ENCODE results near the gene IPP.

DNA sequence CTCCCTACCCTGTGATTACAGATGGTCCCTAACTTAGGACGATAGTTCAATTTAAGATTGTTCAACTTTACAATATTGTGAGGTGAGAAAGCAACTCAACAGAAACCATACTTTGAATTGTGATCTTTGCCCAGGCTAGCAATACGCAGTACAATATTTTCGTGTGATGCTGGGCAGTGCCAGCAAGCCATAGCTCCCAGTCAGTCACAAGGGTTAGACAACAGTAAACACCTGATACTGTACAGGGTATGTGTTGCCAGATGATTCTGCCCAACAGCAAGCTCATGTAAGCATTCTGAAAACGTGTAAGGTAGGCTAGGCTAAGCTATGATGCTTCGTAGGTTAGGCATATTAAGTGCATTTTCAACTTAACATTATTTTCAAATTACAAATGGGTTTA lies 76.0 kb downstream of the IPP start:
- TF ChIP-seq, protein P1, sequence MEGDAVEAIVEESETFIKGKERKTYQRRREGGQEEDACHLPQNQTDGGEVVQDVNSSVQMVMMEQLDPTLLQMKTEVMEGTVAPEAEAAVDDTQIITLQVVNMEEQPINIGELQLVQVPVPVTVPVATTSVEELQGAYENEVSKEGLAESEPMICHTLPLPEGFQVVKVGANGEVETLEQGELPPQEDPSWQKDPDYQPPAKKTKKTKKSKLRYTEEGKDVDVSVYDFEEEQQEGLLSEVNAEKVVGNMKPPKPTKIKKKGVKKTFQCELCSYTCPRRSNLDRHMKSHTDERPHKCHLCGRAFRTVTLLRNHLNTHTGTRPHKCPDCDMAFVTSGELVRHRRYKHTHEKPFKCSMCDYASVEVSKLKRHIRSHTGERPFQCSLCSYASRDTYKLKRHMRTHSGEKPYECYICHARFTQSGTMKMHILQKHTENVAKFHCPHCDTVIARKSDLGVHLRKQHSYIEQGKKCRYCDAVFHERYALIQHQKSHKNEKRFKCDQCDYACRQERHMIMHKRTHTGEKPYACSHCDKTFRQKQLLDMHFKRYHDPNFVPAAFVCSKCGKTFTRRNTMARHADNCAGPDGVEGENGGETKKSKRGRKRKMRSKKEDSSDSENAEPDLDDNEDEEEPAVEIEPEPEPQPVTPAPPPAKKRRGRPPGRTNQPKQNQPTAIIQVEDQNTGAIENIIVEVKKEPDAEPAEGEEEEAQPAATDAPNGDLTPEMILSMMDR (IDR thresholded peaks at IDR 0.05), result no peak
- no peak for TF ChIP-seq POLR2A (IDR thresholded peaks at IDR 0.05)
